HG03060 (cell line): ENCODE data around the gene WDR90.
"Not testable (repeated sequence)": the region's sequence is repeated elsewhere in the genome, so short reads cannot be mapped to it uniquely, and the experiment has no call there.

Source experiments
- ATAC-seq: cut with Tn5 transposase; IDR thresholded peaks from one replicate; pipeline ENCODE4 v1.9.1; 2021; ENCODE audit warnings: low read depth, moderate number of reproducible peaks; ENCODE audit not compliant: unreplicated experiment

WDR90 gene

DNA sequence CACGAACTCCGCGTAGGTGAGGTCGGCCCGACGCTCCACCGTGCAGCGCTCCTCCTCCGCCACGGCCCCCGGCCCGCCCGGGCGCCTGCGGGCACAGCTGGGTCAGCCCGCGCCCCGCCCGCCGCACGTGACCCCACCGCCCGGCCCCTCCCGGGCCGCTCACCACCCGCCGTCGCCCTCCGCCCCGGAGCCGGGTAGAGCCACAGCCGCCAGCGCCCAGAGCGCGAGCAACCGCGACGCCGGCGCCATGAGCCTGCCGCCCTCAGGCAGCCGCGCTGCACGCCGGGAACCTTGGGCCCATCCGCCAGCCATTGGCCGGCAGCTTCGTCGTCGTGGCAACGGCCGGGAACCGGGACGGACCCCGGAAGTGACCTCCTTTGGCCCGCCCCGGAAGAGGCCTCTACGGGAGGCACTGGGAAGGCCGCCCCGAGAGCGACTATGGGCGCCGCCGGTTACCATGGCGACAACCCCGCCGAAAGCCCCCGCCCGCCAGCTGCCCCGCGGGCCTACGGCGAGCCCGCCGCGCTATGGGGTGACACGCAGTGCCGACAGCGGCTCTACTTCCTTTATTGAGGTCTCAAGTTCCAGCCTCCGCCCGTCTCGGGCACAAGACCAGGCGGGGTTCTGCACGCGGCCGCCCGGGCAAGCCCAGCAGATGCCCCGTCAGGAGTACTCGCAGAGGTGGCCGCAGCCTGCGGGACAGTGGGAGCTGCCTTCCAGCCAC lies 35.1 kb downstream of the WDR90 start, which contains the start of gene JMJD8:
TSS of gene JMJD8 (minus strand) at position 264 of the 724 bp plus-strand sequence. CDS start at position 249, 15 bp downstream.
- no peak for ATAC-seq

DNA sequence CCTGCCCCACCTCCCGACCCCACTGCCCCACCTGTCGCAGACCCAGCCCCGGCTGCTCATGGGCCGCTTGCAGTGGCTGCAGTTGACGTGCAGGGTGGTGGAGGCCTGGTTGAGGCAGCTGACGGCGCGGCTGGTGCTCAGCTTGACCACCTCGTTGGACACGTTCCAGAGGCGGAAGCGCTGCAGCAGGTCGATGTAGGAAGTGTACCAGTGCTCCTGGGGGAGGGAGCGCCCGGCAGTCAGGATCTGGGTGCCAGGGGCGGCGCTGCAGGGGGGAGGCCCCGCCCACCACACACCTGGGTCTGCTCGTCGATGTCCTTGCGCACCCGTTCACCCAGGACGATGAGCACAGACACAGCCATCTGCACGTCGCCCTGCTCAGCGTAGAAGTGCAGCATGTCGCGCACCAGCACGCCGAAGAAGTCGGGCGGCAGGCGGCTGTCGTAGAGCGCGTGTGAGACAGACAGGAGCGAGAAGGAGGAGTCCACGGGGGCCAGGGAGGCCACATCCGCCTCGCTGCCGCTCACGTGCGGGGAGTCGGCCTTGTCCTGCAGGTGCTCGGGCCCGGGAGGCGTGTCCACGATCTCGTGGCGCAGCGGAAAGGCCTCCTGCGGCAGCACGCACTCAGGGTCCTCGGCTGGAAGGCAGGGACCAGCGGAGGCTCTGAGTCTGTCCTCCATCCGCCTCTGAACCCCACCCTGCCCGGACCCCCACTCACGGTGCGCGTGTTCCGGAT lies 36.0 kb downstream of the WDR90 start:
- ATAC-seq: no peak

DNA sequence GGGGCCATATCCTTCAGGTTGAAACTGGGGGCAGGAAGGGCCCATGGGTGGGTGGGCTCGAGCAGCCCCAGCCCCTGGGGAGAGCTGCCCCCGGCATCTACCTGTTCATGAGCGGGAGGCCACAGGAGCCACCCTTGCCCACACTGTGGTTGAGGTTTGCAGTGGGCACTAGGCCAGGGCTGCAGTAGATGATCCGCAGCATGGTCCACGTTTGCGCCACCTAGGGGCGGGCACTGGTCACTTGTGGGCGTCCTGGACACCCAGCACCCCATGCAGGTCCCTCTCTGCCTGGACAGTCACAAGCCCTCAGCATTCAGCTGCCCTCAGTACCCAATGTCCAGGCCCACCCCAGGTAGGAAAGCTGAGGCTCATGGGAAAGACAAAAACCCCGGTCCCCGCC lies 36.8 kb downstream of the WDR90 start:
- no peak for ATAC-seq

DNA sequence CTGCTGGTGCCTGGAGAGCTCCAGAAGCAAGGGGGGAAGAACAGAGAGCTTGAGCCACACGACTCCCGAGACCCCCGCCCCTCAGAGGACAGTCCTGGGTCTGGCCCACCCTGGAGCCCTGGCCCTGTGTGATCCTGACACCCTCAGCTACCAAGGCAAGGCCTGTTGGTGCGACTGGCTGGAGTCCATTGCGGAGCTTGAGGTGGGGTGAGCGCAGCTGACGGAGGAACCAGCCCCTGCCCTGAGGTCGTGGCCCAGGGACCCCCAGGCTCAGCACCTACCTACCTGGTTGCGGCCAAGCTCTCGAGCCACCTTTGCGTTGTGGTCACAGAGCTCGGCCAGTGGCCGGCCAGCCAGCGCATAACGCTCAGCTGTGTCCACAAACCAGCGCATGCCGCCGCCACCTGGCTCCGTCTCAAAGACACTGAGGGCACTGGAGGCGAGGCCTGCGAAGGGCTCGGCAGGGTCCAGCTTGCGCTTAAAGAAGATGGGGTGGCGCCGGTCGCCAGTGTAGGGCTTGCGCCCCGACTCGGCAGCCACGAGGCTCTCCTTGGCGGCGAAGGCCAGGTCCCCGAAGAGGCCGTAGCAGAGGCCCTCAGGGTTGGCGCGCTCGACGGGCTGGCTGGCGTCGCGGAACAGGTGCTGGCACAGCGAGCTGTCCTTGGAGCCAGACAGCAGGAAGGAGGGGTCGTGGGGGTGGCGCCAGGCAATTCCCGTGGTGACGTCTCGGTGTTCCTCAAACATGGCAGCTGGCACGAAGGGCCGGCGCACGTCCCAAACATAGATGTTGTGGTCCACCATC lies 37.5 kb downstream of the WDR90 start:
- ATAC-seq: no peak

DNA sequence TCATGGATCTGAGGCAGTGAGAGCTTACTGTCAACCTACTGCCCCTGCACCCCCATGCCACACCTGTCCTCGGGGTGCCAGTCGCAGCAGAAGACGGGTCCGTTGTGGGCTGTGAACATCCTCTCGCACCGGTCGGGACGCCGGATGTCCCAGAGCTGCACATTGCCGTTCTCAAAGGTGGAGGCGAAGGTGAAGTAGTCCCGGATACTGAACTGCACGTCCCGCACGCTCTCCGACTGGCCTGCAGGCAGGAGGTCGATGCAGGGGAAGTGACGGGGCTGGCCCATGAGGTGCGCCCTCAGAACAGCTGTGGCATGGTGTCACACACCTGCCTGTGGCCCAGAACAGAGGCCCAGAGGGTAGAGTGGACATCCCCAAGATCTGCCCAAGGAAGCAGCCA lies 38.3 kb downstream of the WDR90 start:
- ATAC-seq: no peak

DNA sequence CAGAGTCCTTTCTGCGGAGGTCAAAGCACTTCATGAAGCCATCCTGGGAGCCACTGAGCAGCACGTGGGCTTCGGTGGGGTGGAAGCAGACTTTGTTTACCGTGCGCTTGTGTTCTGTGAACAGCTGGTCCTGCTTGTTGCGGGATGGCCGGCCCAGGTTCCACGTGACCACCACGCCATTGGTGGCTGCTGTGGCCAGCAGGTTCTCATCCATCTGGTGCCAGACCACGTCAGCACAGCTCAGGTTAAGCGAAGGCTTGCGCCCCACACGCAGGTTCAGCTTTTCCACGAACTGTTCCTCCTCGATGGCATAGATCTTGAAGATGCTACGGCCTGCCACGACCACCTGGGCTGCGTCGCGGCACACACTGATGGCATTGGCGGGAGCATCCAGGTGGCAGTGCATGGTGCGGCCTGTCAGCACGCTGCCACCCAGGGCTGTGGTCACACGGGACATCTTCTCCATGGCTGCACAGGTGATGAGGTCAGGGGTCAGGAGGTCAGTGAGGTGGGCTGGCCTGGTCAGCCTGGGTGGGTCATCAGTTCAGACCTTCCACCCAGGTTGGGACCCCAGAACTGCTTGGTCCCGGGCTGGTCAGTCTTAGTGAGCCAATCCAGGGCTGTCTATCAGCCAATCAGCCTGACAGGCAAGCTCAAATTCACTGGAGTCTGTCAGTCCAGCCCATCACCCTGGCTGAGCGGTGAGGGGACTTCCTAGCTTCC lies 40.2 kb downstream of the WDR90 start:
- no peak for ATAC-seq

DNA sequence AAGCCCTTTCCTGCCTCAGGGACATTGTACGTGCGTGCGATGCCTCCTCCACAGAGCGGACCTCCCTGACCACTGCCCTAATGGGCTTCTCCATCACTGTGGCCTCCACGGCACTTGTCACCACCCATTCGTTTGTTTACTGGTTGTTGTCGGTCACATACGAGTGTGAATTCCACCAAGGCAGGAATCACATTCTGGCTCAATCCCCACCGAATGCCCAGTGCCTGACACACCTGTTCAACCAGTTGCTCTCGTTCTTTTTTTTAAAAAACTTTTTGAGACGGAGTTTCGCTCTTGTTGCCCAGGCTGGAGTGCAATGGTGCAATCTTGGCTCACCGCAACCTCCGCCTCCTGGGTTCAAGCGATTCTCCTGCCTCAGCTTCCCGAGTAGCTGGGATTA lies 42.1 kb downstream of the WDR90 start:
- not testable (repeated sequence) for ATAC-seq

DNA sequence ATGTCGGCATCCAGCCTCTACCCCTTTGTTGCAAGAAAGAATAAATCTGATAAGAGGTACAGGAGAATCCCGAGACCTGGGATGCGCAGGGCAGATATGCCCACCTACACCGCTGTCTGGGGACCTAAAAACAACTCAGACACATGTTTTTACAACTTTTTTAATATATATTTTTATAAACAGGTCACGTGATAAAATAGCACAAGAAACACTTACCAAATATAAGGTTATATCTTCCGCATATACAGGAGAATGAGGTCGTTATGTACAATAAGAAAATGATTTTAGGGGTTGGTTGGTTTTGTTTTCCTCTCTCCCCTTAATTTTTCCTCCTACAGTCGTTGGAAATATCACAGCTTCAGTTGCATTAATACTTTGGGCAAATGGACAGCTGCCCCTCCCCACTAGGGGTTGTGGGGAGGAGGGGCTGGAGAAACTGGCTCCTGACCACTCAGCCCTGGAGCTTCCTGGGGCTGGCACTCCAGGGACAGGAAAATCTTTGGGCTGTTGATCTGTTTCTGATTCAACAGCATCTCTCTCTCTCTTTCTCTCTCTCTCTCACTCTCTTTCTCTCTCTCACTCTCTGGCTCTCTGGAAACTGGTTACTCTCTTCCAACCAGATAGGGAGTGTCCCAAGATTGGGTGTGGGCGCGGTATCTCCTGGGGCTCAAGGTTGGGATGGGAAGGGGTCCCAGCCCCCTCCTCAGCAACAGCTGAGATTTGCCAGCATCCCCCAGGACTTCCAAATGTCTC lies 43.4 kb downstream of the WDR90 start:
- ATAC-seq: no peak

DNA sequence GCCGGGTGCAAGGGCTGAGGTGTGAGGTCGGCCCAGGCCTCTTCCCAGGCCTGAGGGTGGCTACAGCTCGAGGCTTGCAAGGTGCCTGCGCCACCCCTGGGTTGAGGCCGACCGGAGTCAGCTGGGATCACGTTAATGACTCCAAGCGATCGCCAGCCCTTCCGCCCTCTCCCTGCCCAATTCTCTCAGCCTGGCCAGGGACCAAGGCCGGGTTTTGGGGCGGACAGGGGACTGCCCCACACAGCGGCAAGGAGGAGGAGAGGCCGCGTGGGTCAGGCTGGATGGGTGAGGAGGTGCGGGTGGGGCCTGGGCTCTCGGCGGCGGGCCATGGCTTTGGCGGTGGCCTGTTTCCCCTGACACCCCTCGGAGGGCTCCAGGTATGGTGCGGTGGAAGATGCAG lies 44.2 kb downstream of the WDR90 start:
- ATAC-seq: no peak

DNA sequence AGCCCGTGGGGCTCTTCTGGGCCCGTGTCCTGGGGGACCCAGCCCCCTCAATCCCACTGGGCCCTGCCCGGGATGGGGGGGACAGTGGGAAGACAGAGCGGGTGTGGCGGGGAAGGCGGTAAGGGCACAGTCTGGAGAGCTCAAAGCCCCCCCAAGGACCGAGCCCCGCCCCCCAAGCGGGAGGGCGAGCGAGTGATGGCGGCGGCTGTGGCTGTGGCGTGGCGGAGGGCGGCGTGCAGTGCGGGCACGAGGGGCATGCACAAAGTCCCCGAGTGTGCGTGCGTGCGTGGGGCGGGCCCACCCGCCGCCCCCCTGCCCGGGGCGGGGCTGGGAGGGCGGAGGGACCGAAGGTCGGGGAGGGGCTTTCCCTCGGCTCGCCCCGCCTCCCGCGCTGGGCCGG lies 44.6 kb downstream of the WDR90 start:
- ATAC-seq: no peak

DNA sequence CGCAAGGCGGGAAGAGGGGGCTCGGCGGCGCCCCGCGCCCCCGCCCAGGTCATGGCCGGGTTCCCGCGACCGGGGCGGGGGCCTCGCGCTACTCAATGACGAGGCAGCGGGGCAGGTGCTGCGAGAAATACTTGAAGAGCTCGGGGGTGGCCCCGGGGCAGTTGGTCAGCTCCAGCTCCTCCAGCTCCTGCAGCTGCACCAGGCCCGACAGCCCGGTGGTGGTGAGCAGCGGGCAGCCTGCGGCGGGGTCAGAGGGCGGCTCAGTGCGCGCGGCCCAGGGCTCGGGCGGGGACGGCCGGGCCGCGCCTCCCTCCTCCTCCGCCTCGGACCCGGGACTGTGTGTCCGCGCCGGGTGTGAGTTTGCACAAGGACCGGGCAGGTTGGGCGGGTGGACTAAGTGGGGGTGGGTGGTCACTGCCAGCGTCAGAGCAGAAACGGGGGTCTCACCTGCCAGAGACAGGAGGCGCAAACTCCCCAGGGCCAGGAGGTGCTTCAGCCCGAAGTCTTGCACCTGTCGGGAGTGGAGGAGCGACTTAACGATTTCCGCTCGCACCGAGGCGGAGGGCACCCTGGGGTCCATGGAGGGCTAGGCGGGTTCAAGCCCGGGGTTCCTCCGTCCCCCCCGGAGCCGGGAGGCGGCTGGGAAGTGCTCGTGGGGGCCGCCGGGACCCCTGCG lies 45.2 kb downstream of the WDR90 start:
- ATAC-seq: no peak

DNA sequence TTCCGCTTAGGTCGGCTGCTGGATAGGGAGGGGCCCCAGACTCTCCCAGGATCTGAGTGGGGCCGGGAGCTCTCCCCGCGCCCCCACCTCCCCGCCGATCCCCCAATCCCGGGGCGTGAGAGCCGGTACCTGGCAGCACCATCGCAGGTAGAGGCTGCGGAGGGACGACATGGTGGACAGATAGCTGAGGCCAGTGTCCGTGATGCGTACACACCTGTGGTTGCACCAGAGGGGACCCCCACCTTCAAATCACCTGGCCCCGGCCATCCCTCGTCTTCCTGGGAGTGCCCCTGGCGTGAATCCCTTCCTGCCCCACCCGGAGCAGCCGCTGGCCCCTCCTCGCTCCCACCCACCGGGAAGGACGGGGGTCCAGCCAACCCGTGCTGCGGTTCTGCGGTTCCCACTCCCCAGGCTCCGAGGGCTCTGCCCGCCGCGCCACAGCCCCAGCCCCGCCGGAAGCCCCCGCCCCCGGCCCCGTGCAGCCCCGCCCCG lies 45.7 kb downstream of the WDR90 start:
- no peak for ATAC-seq

DNA sequence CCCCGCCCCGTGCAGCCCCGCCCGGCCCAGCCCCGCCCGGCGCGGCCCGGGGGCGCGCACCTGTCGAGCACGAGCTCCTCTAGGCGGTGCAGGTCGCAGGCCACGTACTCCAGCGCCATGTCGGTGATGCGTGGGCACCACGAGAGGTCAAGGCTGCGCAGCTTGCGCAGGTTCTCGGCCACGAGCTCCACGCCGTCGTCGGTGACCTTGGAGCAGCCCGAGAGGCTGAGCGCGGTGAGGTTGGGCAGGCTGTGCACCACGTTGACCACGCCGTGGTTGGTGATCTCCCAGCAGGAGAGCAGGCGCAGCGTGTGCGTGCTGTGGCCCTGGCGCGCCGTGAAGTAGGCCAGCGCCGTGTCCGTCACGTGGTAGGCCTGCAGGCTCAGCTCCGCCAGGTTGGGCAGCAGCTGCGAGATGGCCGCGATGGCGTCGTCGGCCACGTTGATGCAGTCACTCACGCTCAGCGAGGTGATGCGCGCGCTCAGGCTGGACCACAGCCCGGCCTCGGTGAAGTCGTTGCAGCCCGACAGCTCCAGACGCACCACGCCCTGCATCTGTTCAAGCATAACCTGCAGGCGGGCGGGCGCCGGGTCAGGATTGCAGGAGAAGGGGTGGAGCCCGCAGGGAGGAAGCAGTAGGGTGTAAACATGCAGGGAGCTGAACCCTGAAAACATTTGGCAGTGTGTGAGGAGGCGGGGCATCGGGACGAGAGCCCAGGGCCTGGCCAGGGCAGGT lies 46.4 kb downstream of the WDR90 start:
- no peak for ATAC-seq

DNA sequence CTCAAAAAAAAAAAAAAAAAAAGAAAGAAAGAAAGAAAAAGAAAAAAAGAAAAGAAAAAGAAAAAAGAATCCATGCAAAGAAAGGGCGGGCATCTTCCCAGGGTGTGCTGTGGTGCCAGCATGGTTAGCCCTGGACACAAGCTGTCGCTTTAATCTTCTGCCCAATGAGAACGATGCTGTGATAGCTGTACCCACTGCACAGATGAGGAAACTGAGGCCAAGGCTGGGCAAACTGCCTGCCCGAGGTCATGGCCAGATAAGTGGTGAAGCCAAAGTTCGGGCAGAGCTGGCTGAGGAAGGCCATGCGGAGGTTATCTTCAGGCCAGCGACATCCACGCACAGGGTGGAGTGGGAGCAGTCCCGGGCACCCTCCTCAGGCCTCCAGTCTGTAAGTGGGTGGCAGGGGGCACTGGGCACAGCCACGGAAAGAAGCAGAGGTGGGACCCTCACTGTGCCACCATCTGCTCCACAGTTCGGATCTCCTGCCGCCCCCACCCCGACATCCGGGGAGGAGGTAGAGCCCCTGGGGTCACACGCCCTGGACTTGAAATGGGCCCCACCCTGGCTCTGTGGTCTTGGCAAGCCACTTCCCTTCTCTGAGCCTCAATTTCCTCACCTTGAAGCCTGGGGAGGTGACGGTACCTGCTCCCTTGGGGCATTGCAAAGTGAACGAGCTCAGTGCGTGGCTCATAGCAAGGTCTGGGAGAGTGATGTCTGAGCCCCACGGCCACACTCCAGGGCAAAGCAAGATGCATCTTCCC lies 49.9 kb downstream of the WDR90 start:
- ATAC-seq: no peak

DNA sequence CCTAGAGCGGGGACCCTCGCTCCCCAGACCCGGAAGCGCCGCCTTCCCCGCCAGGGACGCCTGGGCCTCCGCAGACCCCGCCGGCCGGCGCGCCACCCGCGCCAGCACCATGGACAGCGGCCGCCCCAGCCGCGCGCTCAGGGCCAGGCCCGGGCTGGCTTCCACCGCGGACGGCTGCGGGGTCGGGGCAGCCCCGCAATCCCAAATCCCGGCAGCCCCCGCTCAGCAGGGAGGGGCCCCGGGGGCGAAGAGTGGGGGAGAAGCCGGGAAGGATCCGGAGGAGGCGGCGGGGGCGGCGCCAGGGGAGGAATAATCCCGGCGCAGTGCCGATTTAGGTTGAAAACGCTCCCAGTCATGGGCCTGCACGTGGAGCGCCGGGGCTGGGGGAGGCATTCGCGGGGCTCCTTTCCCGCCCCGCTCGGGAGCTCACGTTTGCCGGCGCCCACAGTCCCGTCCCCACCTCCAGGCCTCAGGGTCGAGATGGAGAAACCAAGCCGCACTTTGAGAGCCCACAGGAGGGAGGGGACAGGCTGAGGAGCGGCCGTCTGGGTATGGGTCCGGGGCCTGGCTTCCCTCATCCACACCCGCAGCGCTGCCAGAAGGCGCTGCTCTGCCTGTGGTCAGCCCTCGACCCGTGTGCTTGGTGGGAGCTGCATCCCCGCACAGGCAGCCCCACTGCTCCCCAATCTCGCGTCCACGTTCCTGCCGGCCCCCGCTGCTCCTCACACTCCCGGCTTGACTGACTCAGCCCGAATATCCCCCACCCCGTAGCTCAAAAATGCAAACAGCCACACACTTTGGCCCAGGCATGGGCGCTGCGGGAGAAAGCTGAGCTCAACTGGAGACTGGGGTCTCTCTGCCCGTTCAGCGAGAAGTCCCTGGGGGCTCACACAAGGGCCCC lies 51.8 kb downstream of the WDR90 start:
- no peak for ATAC-seq

DNA sequence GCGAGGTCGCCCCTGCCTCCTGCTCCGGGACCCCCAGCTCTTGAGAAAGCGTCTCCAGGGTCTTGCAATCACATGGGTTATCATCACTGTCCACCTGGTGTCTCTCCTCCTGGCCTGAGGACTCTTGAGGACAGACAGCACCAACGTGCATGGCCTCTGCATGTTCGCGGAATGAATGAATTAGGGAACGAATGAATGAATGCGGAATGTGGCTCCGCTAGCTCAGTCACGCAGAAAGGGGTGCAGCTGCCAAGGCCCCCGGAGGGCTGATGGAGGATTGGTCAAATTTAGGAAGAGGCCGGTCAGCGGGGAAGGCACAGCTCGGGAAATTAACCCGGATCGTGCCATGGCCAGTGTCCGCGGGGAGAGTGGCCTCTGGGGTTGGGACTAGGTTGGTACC lies 53.2 kb downstream of the WDR90 start:
- no peak for ATAC-seq

DNA sequence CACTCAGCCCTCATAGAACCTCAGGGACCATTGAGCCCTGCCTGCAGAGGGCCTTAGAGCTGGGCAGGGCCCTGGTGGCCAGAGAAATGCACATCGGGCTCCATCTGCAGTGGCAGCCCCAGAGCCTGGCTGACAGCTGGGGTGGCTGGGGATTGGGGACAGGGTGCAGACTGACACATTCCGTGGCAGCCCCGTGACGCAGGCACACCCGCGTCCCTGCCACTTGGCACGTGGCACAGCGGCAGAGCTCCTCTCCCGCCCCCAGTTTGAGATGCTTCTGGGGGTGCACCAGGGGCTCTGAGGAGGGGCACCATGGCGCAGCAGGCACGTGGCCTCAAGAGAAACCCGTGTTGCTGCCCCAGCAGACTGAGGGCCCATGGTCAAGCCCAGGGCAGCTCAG lies 54.2 kb downstream of the WDR90 start:
- no peak for ATAC-seq
